Neural cell (in vitro differentiated cells): ENCODE measurements around the gene EYS. TPM values are rescaled to one million over a fixed set of nuclear protein-coding genes. Genes with fewer than 3 reads are reported as not detected.

Experiments
- H2AFZ ChIP-seq: fragments of 200-600, 300-800 bp; sonication (generic), shearing (Covaris generic); 2 replicates; pipeline ENCODE4 v1.6.0; 2014; ENCODE audit warnings: low read depth, mild to moderate bottlenecking, antibody characterized with exemption, low read length, moderate library complexity
- H3F3A ChIP-seq: fragments of 200-600 bp; shearing (Covaris generic); 2 replicates; pipeline ENCODE4 v1.6.1; 2016; ENCODE audit warnings: mild to moderate bottlenecking, moderate library complexity, mixed read lengths, antibody characterized with exemption, low read length; ENCODE audit not compliant: insufficient read depth, poor library complexity, severe bottlenecking
- H3K27ac ChIP-seq: fragments of 200-600, 300-800 bp; sonication (generic), shearing (Covaris generic); 2 replicates; pipeline ENCODE4 v1.5.1; 2014; ENCODE audit warnings: mild to moderate bottlenecking, low read length, moderate library complexity
- H3K27me3 ChIP-seq: fragments of 300-800, 200-600 bp; sonication (generic), shearing (Covaris generic); 2 replicates; pipeline ENCODE4 v1.6.0; 2014; ENCODE audit warnings: mild to moderate bottlenecking, low read depth, low read length, moderate library complexity; ENCODE audit not compliant: insufficient read depth
- H3K36me3 ChIP-seq: fragments of 300-800, 200-600 bp; sonication (generic), shearing (Covaris generic); 2 replicates; pipeline ENCODE4 v1.5.1; 2014; ENCODE audit warnings: mild to moderate bottlenecking, antibody characterized with exemption, low read length, moderate library complexity; ENCODE audit not compliant: insufficient read depth
- H3K4me2 ChIP-seq: fragments of 300-800, 200-600 bp; sonication (generic), shearing (Covaris generic); 2 replicates; pipeline ENCODE4 v1.6.0; 2014; ENCODE audit warnings: mild to moderate bottlenecking, low read length
- H3K4me3 ChIP-seq: fragments of 300-800, 200-600 bp; sonication (generic), shearing (Covaris generic); 2 replicates; pipeline ENCODE4 v1.5.1; 2014; ENCODE audit warnings: mild to moderate bottlenecking, low read length, moderate library complexity
- H3K79me2 ChIP-seq: fragments of 200-600 bp; shearing (Covaris generic); replicated peaks from 2 replicates; pipeline ENCODE4 v1.6.0; 2014; ENCODE audit warnings: mild to moderate bottlenecking, low read length, moderate library complexity; ENCODE audit not compliant: insufficient read depth
- H3K9ac ChIP-seq: fragments of 300-800, 200-600 bp; sonication (generic), shearing (Covaris generic); 2 replicates; pipeline ENCODE4 v1.6.1; 2016; ENCODE audit warnings: mild to moderate bottlenecking, low read length, mixed read lengths
- H3K9me2 ChIP-seq: fragments of 200-600 bp; shearing (Covaris generic); 2 replicates; pipeline ENCODE4 v1.6.1; 2016; ENCODE audit warnings: mild to moderate bottlenecking, low read length, mixed read lengths; ENCODE audit not compliant: insufficient read depth
- H3K9me3 ChIP-seq: fragments of 200-600, 300-800 bp; sonication (generic), shearing (Covaris generic); 2 replicates; pipeline ENCODE4 v1.6.1; 2016; ENCODE audit warnings: mild to moderate bottlenecking, mixed run types, low read length, moderate library complexity, mixed read lengths
- H4K20me1 ChIP-seq: fragments of 200-600 bp; shearing (Covaris generic); 2 replicates; pipeline ENCODE4 v1.6.1; 2016; ENCODE audit warnings: mild to moderate bottlenecking, mixed run types; ENCODE audit not compliant: insufficient read depth
- EP300 ChIP-seq: fragments of 450-650 bp; conservative IDR thresholded peaks from 2 replicates; pipeline ENCODE4 v1.6.1; 2014; ENCODE audit warnings: antibody characterized with exemption, mild to moderate bottlenecking, moderate library complexity; ENCODE audit not compliant: poor library complexity, severe bottlenecking
- EZH2 ChIP-seq: fragments of 200-600, 300-800 bp; shearing (Covaris generic), sonication (generic); IDR thresholded peaks from 2 replicates; pipeline ENCODE4 v1.6.1; 2014; ENCODE audit warnings: antibody characterized with exemption, low read length, borderline replicate concordance, mild to moderate bottlenecking; ENCODE audit not compliant: insufficient read depth, poor library complexity, severe bottlenecking
- MXI1 ChIP-seq: fragments of 450-650 bp; conservative IDR thresholded peaks from 2 replicates; pipeline ENCODE4 v1.6.1; 2014; ENCODE audit warnings: antibody characterized with exemption, mild to moderate bottlenecking; ENCODE audit not compliant: poor library complexity, severe bottlenecking
- POLR2AphosphoS5 ChIP-seq: IDR thresholded peaks from 2 replicates; pipeline ENCODE4 v1.6.1; 2012
- RAD21 ChIP-seq: fragments of 450-650 bp; conservative IDR thresholded peaks from 2 replicates; pipeline ENCODE4 v1.6.1; 2014; ENCODE audit warnings: antibody characterized with exemption, mild to moderate bottlenecking, moderate library complexity
- SMC3 ChIP-seq: fragments of 450-650 bp; conservative IDR thresholded peaks from 2 replicates; pipeline ENCODE4 v1.6.1; 2014; ENCODE audit warnings: antibody characterized with exemption, mild to moderate bottlenecking, moderate library complexity; ENCODE audit not compliant: poor library complexity
- TAF1 ChIP-seq: IDR thresholded peaks from 2 replicates; pipeline ENCODE4 v1.6.1; 2012; ENCODE audit warnings: low read depth
- polyA plus RNA-seq: library from polyadenylated mRNA; depleted of rRNA; stranded (reverse); fragments of >200 nt; gene quantifications from 2 replicates; pipeline ENCODE4 v1.2.3, GENCODE V29; 2014
- TF ChIP-seq, protein P1 (sequence below): IDR thresholded peaks from 2 replicates; pipeline ENCODE4 v1.6.1; 2012; ENCODE audit warnings: borderline replicate concordance
- TF ChIP-seq, protein P2 (sequence below): fragments of 450-650 bp; IDR thresholded peaks from 2 replicates; pipeline ENCODE4 v1.5.1; 2014; ENCODE audit warnings: antibody characterized with exemption, mild to moderate bottlenecking, moderate library complexity; ENCODE audit not compliant: poor library complexity, severe bottlenecking

EYS gene
- polyA plus RNA-seq, 1 donor from 2014 or later = 0.38 TPM

DNA sequence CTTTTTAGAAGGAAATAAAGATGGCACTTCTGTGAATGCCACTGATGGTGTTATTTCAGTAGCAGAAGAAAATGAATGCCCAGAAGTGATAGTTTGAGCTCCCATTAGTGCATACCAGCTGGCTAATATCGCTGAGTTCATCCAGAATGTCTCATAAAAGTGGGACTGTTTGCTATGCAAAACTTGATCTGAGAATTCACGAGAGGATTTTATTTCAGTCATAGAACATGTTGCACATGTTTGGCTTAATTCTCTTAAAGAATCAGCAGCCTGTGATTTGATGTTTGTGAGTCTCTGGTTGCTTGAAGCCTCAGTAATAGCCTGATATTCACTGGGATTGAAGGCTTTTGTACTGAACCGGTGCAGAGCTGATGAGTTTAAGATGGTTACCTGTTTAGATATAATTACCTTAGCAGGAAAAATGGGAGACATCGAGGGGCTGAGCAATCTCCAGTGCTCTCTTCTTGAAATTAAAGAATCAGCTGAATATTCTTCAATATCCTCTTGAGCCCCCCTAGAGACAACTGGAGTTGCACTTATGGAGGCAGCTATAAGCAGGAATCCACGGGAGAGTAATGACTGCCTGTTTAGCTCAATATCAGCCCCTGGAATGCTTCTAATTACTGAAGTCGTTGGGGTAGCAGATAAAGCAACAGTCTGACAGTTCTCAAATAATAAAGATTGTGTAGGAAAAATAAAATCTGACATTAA is 1115.9 kb downstream of the EYS start:
- H3K27me3 ChIP-seq = no peaks in the 10 kb centered on the region
- no peak for TF ChIP-seq RAD21
- TF ChIP-seq, protein P1, sequence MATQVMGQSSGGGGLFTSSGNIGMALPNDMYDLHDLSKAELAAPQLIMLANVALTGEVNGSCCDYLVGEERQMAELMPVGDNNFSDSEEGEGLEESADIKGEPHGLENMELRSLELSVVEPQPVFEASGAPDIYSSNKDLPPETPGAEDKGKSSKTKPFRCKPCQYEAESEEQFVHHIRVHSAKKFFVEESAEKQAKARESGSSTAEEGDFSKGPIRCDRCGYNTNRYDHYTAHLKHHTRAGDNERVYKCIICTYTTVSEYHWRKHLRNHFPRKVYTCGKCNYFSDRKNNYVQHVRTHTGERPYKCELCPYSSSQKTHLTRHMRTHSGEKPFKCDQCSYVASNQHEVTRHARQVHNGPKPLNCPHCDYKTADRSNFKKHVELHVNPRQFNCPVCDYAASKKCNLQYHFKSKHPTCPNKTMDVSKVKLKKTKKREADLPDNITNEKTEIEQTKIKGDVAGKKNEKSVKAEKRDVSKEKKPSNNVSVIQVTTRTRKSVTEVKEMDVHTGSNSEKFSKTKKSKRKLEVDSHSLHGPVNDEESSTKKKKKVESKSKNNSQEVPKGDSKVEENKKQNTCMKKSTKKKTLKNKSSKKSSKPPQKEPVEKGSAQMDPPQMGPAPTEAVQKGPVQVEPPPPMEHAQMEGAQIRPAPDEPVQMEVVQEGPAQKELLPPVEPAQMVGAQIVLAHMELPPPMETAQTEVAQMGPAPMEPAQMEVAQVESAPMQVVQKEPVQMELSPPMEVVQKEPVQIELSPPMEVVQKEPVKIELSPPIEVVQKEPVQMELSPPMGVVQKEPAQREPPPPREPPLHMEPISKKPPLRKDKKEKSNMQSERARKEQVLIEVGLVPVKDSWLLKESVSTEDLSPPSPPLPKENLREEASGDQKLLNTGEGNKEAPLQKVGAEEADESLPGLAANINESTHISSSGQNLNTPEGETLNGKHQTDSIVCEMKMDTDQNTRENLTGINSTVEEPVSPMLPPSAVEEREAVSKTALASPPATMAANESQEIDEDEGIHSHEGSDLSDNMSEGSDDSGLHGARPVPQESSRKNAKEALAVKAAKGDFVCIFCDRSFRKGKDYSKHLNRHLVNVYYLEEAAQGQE = no peak
- no peak for TF ChIP-seq SMC3
- no peak for TF ChIP-seq EZH2
- TF ChIP-seq MXI1 = no peak
- TF ChIP-seq, protein P2, sequence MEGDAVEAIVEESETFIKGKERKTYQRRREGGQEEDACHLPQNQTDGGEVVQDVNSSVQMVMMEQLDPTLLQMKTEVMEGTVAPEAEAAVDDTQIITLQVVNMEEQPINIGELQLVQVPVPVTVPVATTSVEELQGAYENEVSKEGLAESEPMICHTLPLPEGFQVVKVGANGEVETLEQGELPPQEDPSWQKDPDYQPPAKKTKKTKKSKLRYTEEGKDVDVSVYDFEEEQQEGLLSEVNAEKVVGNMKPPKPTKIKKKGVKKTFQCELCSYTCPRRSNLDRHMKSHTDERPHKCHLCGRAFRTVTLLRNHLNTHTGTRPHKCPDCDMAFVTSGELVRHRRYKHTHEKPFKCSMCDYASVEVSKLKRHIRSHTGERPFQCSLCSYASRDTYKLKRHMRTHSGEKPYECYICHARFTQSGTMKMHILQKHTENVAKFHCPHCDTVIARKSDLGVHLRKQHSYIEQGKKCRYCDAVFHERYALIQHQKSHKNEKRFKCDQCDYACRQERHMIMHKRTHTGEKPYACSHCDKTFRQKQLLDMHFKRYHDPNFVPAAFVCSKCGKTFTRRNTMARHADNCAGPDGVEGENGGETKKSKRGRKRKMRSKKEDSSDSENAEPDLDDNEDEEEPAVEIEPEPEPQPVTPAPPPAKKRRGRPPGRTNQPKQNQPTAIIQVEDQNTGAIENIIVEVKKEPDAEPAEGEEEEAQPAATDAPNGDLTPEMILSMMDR = no peak
- no peak for TF ChIP-seq TAF1
- TF ChIP-seq POLR2AphosphoS5 = no peak
- no peak for TF ChIP-seq EP300
- H3K9me3 ChIP-seq = no peaks in the 10 kb centered on the region
- H3F3A ChIP-seq = no peaks in the 10 kb centered on the region
- H3K4me2 ChIP-seq = no peak overlapping the region
- H3K27ac ChIP-seq = no peak overlapping the region
- H3K79me2 ChIP-seq = no peaks in the 10 kb centered on the region
- H3K9ac ChIP-seq = no peak overlapping the region
- no peak overlapping the region for H3K4me3 ChIP-seq
- H2AFZ ChIP-seq = no peak overlapping the region
- H3K9me2 ChIP-seq = no peaks in the 10 kb centered on the region
- H3K36me3 ChIP-seq = no peaks in the 10 kb centered on the region
- H4K20me1 ChIP-seq = no peaks in the 10 kb centered on the region

DNA sequence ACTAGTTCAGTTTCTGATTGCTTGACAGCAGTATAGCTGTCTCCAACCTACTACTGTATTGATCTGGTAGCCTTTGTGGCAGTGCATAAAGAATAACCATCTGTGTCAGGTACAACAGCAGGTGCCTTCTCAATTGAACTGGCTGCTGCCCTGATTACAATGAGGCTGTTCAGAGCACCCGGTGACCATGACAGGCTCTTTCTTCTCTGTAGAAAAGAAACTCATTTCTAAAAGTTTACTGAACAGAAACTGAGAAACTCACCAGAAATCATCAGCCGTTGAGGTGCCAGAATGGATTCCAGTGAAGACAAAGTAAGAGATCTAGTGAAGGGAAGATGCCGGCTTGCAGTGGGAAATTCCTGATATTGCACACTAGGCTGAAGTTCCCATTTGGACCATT is 1117.1 kb downstream of the EYS start:
- TF ChIP-seq RAD21 = no peak
- TF ChIP-seq, protein P1 = no peak
- TF ChIP-seq TAF1 = no peak
- no peak for TF ChIP-seq MXI1
- TF ChIP-seq, protein P2 = no peak
- Histone ChIP-seq H3K4me2 (no peak overlapping the region), H3K79me2 (no peaks in the 10 kb centered on the region), H4K20me1 (no peaks in the 10 kb centered on the region), H3K4me3 (no peak overlapping the region), H3K9me2 (no peaks in the 10 kb centered on the region), H2AFZ (no peak overlapping the region), H3K36me3 (no peaks in the 10 kb centered on the region), H3K9me3 (no peaks in the 10 kb centered on the region), H3K9ac (no peak overlapping the region), H3K27ac (no peak overlapping the region), H3F3A (no peaks in the 10 kb centered on the region), H3K27me3 (no peaks in the 10 kb centered on the region)
